ENCODE measurements around the gene SULT4A1. TPM values are rescaled to one million over a fixed set of nuclear protein-coding genes. Genes with fewer than 3 reads are reported as not detected.
"Not testable (repeated sequence)": the region's sequence is repeated elsewhere in the genome, so short reads cannot be mapped to it uniquely, and the experiment has no call there.

SULT4A1 gene
- total RNA-seq, 1 donor from 2014 or later = not detected

DNA sequence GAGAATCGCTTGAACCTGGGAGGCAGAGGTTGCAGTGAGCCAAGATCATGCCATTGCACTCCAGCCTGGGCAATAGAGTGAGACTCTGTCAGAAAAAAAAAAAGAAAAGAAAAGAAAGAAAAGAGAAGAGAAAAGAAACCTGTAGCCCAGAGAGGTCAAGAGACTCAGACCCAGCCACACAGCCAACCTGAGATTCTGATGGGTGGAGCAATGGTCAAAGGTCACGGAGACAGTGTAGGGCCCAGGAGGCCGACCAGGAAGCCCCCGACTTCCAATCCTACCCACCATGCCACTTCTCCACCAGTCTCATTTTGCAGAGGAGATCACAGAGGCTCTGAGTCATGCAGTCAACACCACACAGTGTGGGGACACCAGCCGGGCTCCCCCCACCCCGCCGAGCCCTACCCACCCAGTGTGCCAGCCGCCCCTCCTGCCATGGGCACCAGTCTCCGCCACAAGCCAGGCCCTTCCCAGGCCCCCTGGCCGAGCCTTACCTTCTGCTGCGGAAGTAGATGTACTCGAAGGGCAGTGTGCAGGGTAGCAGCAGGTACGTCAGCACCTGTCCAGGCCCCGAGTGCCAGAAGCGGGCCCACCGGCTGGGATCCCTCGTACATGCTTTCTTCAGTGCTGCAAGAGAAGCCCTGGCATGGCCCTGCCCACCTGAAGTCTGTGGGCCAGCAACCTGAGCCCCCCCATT, 21.6 kb upstream of the SULT4A1 start:
- no peak for DNase-seq (ENCODE audit: low spot score)
- H3K4me3 Mint-ChIP-seq = no peak overlapping the region
- intact Hi-C loops (cut with micrococcal nuclease) = loop anchor here (1.0 to 10.0 kb wide), 3 partner anchors 62 to 742 kb away; no protein-coding TSS in a partner anchor
- no peaks in the 10 kb centered on the region for H3K4me1 Mint-ChIP-seq (ENCODE audit: low read depth)
- no peaks in the 10 kb centered on the region for H3K36me3 Mint-ChIP-seq (ENCODE audit: low read depth)
- H3K9me3 Mint-ChIP-seq = no peaks in the 10 kb centered on the region
- no peak overlapping the region for H3K27ac Mint-ChIP-seq
- H3K27me3 Mint-ChIP-seq (ENCODE audit: insufficient read depth) = peaks cover 6% of the 10 kb centered on the region

DNA sequence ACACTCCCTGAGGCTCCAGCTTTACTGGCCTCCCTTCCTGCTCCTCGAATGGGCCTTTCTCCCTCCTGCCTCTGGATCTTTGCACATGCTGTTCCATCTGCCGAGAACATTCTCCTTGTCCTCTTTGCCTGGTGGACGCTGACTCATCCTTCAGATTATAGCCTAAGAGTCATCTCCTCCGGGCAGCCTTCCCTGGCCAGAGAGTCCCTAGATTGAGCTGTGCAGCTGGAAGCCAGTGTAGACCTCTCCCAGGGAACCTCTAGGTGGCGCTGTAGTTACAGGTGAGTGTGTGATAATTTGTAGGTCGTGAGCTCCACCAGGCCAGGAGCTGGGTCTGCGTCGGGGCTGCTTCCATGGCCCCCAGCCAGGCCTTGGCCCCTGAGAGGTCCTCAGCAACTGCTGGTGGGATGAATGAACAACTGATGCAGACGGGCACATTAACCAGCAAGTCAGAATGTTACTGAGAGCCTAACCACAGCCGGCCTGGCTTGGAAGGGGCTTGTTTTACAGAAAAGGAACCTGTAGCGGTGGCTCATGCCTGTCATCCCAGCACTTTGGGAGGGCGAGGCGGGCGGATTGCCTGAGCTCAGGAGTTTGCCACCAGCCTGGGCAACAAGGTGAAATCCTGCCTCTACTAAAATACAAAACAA, 20.8 kb upstream of the SULT4A1 start:
- peak; percentile 23 for DNase-seq (ENCODE audit: low spot score)
- H3K36me3 Mint-ChIP-seq (ENCODE audit: low read depth) = no peaks in the 10 kb centered on the region
- intact Hi-C loops (cut with micrococcal nuclease) = loop anchor here (1.0 to 10.0 kb wide), 3 partner anchors 63 to 743 kb away; no protein-coding TSS in a partner anchor
- H3K27ac Mint-ChIP-seq = no peak overlapping the region
- H3K4me1 Mint-ChIP-seq (ENCODE audit: low read depth) = no peaks in the 10 kb centered on the region
- H3K9me3 Mint-ChIP-seq = no peaks in the 10 kb centered on the region
- H3K27me3 Mint-ChIP-seq (ENCODE audit: insufficient read depth) = peaks cover 3% of the 10 kb centered on the region
- H3K4me3 Mint-ChIP-seq = no peak overlapping the region

DNA sequence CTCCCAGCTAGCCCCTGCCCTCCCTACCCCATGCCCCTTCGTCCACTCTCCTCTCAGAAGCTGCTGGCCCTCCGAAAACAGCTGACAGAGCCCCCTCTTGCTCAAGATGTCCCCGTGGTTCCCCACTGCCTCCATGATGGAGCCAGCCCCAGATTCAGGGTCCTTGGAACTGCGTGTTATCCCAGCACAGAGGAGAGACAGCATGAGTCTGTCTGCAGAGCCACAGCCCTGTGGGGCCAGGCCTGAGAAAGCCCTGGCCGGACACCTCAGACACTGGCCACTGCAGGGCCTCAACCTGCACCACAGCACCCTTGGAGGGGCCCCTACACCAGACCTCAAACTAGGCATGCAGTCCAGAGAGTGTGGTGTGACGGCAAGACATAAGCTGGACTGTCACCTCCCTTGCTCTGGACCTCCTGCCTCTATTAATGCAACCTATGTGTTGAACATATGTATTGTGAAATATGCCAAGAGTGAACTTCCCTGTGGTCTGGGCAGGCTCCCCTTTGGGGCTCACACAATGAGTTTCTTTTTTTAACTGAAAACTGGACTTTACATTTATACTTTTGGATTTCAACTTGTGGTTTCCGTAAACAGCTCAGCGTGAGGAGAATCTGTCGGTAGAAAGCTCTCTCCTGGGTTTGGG, 19.9 kb upstream of the SULT4A1 start:
- intact Hi-C loops (cut with micrococcal nuclease) = loop anchor here (10.0 kb wide), 1 partner anchor 497 kb away; no protein-coding TSS in a partner anchor
- Mint-ChIP-seq H3K4me1 (ENCODE audit: low read depth) (no peaks in the 10 kb centered on the region), H3K27ac (no peak overlapping the region), H3K27me3 (ENCODE audit: insufficient read depth) (peaks cover 3% of the 10 kb centered on the region), H3K9me3 (no peaks in the 10 kb centered on the region), H3K36me3 (ENCODE audit: low read depth) (no peaks in the 10 kb centered on the region), H3K4me3 (no peak overlapping the region)
- no peak for DNase-seq (ENCODE audit: low spot score)

DNA sequence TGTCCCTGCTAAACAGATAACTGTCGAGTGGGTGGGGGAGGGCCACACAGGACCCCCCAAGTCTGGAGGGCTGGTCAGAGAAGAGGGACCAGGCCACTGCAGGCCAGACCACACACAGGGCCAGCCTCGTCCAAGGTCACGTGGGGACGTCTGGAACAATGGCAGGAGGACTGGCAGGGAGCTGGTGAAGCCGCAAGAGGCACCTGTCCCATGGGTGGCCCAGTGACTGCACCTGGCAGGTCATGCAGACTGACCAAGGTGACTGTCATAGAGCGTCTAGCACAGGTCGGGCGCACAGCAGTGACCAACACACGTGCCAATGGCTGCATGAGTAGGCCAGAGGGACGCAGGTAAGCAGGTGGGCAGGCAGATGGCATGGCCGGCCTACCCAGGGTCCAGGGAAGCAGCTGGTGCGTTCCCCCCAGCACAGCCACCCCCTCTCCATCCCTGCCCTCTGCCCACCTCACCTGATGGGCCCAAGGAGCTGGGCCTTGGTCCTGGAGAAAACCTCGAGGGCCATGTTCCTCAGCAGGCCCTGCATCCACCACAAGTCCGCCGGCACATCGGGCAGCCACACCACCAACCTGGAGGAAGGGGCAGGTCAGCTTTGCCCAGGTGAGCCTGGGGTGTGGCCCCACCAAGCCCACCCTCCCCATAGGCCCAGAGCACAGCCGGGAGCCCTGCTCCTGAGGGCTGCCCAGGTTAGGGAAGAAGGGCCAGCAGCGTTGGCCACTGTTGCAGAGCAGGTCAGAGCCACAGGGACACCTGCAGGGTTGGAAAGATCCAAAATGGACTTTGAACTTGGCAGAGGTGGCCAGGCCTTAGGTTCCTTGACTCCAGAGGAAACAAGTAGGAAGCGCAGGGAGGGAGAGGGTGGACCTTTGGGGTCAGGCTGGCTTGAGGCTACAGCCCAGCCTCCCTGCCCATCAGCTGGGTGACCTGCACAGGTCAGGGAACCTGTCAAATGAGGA, 19.1 kb upstream of the SULT4A1 start:
- H3K27me3 Mint-ChIP-seq (ENCODE audit: insufficient read depth) = no peaks in the 10 kb centered on the region
- intact Hi-C loops (cut with micrococcal nuclease) = loop anchor here (10.0 kb wide), 1 partner anchor 497 kb away; no protein-coding TSS in a partner anchor
- no peak for DNase-seq (ENCODE audit: low spot score)
- H3K9me3 Mint-ChIP-seq = no peaks in the 10 kb centered on the region
- no peak overlapping the region for H3K4me3 Mint-ChIP-seq
- no peak overlapping the region for H3K27ac Mint-ChIP-seq
- H3K4me1 Mint-ChIP-seq (ENCODE audit: low read depth) = no peaks in the 10 kb centered on the region
- H3K36me3 Mint-ChIP-seq (ENCODE audit: low read depth) = no peaks in the 10 kb centered on the region

DNA sequence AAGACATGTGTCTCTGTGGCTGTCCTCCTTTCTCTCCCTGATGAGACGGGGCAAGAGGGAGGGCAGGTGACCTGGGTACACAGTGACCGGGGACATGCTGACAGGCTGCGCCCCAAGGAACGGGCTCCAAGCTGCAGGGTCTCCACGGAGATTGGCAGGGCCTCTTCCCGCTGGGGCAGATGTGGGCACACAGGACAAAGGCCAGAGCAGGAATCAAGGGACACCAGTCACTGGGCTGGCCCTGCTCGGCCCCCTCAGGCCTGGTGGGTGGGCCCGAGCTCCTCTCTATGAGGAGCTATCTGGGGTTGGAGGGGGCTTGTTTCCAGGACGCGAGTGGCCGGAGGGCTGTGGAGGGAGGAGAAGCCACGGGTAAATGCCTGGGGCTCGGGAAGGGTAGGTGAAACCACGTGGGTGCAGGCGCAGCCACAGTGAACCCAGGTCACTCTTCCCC, 18.3 kb upstream of the SULT4A1 start:
- H3K9me3 Mint-ChIP-seq = no peaks in the 10 kb centered on the region
- no peak overlapping the region for H3K27ac Mint-ChIP-seq
- no peak for DNase-seq (ENCODE audit: low spot score)
- no peaks in the 10 kb centered on the region for H3K36me3 Mint-ChIP-seq (ENCODE audit: low read depth)
- no peaks in the 10 kb centered on the region for H3K4me1 Mint-ChIP-seq (ENCODE audit: low read depth)
- H3K4me3 Mint-ChIP-seq = no peak overlapping the region
- intact Hi-C loops (cut with micrococcal nuclease) = loop anchor here (10.0 kb wide), 1 partner anchor 496 kb away; no protein-coding TSS in a partner anchor
- H3K27me3 Mint-ChIP-seq (ENCODE audit: insufficient read depth) = peaks cover 2% of the 10 kb centered on the region

DNA sequence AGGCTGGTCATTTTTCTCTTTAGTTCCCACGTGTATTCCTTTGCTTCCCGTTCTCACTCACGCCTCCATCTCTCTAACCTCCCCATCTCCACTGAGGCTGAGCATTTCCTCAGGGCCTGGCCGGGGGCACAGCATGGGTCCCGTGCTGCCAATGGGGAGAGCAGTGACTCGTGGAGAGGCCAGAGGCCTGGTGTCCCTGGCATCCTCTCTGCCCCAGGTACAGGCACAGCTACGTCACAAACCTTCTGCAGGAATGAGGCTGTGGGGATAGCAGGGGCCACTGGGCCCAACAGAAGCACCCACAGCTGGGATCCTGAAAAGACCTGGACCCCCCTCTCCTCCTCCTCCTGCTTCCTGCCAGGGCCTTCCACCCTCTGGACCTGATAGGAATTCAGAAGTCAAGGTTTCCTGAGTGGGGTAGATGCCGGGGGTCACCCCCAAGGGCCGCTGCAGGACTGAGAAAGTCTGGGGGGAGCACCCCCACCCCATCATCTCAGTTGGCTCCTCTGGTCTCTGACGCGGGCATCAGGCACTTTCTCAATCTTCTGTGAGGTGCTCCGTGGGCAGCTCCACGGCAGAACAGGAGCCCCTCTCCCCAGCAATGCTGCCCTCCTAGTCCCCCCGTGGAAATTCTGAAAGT, 17.7 kb upstream of the SULT4A1 start:
- Mint-ChIP-seq H3K36me3 (ENCODE audit: low read depth) (no peaks in the 10 kb centered on the region), H3K9me3 (no peaks in the 10 kb centered on the region), H3K4me1 (ENCODE audit: low read depth) (no peaks in the 10 kb centered on the region), H3K27ac (no peak overlapping the region), H3K4me3 (no peak overlapping the region), H3K27me3 (ENCODE audit: insufficient read depth) (peaks cover 2% of the 10 kb centered on the region)
- no peak for DNase-seq (ENCODE audit: low spot score)
- intact Hi-C loops (cut with micrococcal nuclease) = loop anchor here (10.0 kb wide), 1 partner anchor 495 kb away; no protein-coding TSS in a partner anchor

DNA sequence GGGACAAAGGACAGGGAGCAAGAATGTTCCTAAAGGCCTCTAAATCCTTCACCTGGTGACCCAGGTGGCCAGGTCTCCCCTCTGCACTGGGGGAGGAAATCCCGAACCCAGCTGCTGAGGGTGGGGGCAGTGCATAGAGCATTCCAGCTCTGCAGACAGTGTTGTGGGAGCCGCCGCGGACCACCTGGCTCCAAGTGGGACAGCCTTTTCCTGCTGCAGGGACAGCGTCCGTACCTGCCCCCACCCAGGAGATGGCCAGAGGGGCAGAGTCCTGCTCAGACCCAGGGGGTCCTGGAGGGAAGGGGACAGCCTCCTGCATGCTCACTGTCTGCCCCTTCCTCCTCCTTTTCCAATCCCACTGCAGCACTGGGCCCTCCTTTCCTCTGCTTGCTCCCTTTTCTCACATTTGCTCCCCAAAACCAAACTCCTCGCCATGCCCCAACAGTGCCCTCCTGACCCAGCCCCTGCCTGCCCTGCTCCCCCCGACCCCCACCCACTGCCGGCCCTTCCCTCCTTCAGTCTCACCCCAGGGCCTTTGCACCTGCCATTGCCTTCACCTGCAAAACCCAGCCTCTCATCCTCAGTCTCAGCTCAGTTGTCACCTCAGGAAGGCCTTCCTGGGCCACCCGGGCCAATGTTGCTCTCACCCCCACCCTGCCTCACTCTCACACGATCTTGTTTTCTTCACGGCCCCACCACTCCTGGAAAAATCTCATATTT, 16.7 kb upstream of the SULT4A1 start:
- Mint-ChIP-seq H3K27me3 (ENCODE audit: insufficient read depth) (peaks cover 2% of the 10 kb centered on the region), H3K4me3 (no peak overlapping the region), H3K27ac (no peak overlapping the region), H3K36me3 (ENCODE audit: low read depth) (no peaks in the 10 kb centered on the region), H3K4me1 (ENCODE audit: low read depth) (no peaks in the 10 kb centered on the region), H3K9me3 (no peaks in the 10 kb centered on the region)
- DNase-seq (ENCODE audit: low spot score) = no peak
- intact Hi-C loops (cut with micrococcal nuclease) = no loop called here

DNA sequence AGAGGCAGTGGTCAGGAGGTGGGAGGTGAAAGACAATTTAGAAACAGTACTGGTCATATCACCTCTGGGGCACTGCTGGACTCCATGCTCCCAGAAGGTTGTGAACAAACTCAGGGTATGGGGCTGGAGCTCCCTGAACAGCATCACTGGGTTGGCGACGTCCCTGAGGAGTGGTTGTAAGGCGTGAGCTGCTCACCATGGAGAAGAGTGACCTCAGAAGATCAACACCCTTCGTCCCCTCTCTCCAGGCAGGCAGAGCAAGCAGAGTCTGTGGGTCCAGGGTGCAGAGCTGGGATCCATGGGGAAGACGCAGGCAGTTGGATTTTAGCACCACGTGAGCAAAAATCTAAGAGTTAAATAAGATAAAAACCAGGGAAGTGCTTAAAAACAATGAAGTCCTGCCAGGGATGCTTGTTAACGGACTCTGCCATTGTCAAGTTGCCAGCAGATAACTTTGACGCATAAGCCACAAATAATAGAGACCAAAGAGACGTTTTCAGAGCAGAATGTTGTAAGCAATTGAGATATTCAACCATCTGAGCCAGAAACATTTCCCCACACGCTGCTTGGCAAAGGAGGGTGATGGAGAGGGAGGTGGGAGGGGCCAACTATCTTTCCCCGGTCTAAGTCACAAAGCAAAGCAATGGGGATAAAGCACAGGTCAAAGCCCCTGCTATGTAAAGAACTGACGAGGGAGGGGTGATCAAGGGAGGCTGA, 15.9 kb upstream of the SULT4A1 start:
- intact Hi-C loops (cut with micrococcal nuclease) = no loop called here
- no peak for DNase-seq (ENCODE audit: low spot score)
- H3K4me3 Mint-ChIP-seq = no peak overlapping the region
- no peaks in the 10 kb centered on the region for H3K9me3 Mint-ChIP-seq
- H3K27ac Mint-ChIP-seq = no peak overlapping the region
- H3K27me3 Mint-ChIP-seq (ENCODE audit: insufficient read depth) = peaks cover 2% of the 10 kb centered on the region
- H3K36me3 Mint-ChIP-seq (ENCODE audit: low read depth) = no peaks in the 10 kb centered on the region
- H3K4me1 Mint-ChIP-seq (ENCODE audit: low read depth) = no peaks in the 10 kb centered on the region

DNA sequence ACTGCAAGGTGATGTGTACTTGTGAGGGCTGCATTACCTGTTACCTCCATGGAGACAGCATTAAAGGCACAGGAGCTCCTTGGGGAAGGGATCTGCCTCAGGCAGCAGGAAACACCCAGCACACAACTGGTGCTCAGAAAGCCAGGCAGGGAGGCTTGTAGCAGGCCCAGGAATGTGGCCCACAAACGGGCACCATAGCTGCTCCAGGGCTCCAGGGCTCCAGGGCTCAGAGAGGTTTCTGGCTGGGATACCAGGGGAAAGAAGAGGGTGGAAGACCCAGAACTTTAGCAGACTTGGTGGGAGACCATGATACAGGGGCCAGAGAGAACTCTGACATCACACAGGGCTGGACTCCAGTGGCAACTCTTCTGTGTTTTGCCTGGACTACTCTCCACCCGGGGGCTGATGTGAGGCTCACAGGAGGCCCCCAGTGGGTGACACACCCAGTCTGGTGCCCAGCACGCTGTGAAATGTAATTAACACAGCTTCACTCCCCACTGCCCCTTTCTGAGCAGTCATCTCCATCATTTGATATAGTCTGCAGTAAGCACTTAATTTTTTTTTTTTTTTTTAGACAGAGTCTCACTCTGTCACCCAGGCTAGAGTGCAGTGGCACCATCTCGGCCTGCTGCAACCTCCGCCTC, 14.7 kb upstream of the SULT4A1 start:
- H3K27me3 Mint-ChIP-seq (ENCODE audit: insufficient read depth) = peaks cover 2% of the 10 kb centered on the region
- H3K4me3 Mint-ChIP-seq = no peak overlapping the region
- no peaks in the 10 kb centered on the region for H3K9me3 Mint-ChIP-seq
- no peak overlapping the region for H3K27ac Mint-ChIP-seq
- H3K36me3 Mint-ChIP-seq (ENCODE audit: low read depth) = no peaks in the 10 kb centered on the region
- no peak for DNase-seq (ENCODE audit: low spot score)
- H3K4me1 Mint-ChIP-seq (ENCODE audit: low read depth) = no peaks in the 10 kb centered on the region
- intact Hi-C loops (cut with micrococcal nuclease) = no loop called here

DNA sequence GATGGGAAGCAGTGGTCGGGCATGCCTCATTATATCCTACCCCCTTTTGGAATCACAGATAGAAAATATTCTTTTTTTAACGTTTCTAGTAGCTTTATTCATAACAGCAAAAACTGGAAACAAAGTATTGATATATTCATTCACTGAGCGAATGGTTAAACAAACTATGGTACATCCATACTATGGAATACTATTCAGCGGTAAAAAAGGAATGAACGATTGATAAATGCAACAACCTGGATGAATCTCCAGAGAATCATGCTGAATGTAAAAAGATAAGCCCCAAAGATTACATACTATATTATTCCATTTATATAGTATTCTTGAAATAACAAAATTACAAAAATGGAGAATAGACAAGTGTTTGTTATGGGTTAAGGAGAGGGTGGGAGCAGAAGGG, 7.5 kb upstream of the SULT4A1 start:
- DNase-seq (ENCODE audit: low spot score) = no peak
- Mint-ChIP-seq H3K9me3 (no peaks in the 10 kb centered on the region), H3K27ac (no peak overlapping the region), H3K4me3 (no peak overlapping the region), H3K27me3 (ENCODE audit: insufficient read depth) (no peaks in the 10 kb centered on the region), H3K4me1 (ENCODE audit: low read depth) (no peaks in the 10 kb centered on the region), H3K36me3 (ENCODE audit: low read depth) (no peaks in the 10 kb centered on the region)
- intact Hi-C loops (cut with micrococcal nuclease) = no loop called here

DNA sequence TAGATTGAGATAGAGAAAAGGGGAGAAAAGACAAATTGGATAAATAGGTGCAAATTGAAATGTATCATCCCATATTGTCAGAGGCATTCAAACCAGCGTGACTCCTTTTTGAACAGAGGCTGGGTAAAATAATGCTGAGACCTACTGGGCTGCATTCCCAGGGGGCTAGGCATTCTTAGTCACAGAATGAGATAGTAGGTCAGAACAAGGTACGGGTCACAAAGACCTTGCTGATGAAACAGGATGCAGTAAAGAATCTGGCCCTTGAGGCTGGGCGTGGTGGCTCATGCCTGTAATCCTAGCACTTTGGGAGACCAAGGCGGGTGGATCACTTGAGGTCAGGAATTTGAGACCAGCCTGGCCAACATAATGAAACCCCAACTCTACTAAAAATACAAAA, 6.7 kb upstream of the SULT4A1 start:
- H3K4me3 Mint-ChIP-seq; H3K27me3 Mint-ChIP-seq (ENCODE audit: insufficient read depth); H3K4me1 Mint-ChIP-seq (ENCODE audit: low read depth); DNase-seq (ENCODE audit: low spot score); intact Hi-C loops (cut with micrococcal nuclease); H3K27ac Mint-ChIP-seq; H3K36me3 Mint-ChIP-seq (ENCODE audit: low read depth); H3K9me3 Mint-ChIP-seq: not testable (repeated sequence)

All from activated T-helper 1 cell treated with anti-CD3 and anti-CD28 coated beads, Interleukin-12 subunit alpha, Interleukin-12 subunit beta, Interleukin-2, Interleukin-4 antibody, amounts not matched to agents 30 ng/mL and 10 ng/mL and 1 ng/mL, durations not matched to agents 14 hours and 24 hours and 36 hours (primary cell).